Caco-2 (cell line): ENCODE measurements around the gene FRMD4B. TPM values are rescaled to one million over a fixed set of nuclear protein-coding genes. Genes with fewer than 3 reads are reported as not detected.

Experiments
- BruUV-seq: library from RNA; stranded (reverse); fragments of 400-500 nt; replicated peaks from 2 replicates; lab custom pipeline; 2021; lab: Mats Ljungman, UMichigan
- CTCF ChIA-PET: fragments of 300-600 bp; sonication (Branson Sonifier 250); formaldehyde crosslinking; loops from one replicate; lab custom pipeline; 2022; ENCODE audit warnings: antibody characterized with exemption; lab: Charles Lee
- POLR2A ChIA-PET: fragments of 300-600 bp; sonication (Branson Sonifier 250); formaldehyde crosslinking; loops from one replicate; lab custom pipeline; 2022; ENCODE audit warnings: antibody characterized with exemption; lab: Charles Lee
- DNase-seq, 2 experiments: peaks; one replicate each; pipeline versions ENCODE4 v3.0.0 to v3.0.0-alpha.2; 2020 to 2022
- H3K27me3 ChIP-seq: replicated peaks from 2 replicates; pipeline ENCODE4 v1.6.0; 2011; ENCODE audit warnings: low read length; ENCODE audit not compliant: control insufficient read depth, insufficient read depth
- H3K36me3 ChIP-seq: 2 replicates; pipeline ENCODE4 v1.5.1; 2011; ENCODE audit warnings: low read length; ENCODE audit not compliant: control insufficient read depth, insufficient read depth
- H3K4me1 ChIP-seq: fragments of 250-450 bp; sonication (Bioruptor Pico); 2 replicates; pipeline ENCODE4 v1.5.1; 2020; ENCODE audit warnings: mild to moderate bottlenecking
- H3K4me3 ChIP-seq: 2 replicates; pipeline ENCODE4 v1.5.1; 2011; ENCODE audit warnings: low read depth, mild to moderate bottlenecking, control low read depth, low read length
- H3K9me3 ChIP-seq: fragments of 250-450 bp; sonication (Bioruptor Pico); 2 replicates; pipeline ENCODE4 v1.5.1; 2020; ENCODE audit warnings: mild to moderate bottlenecking, moderate library complexity
- H3K27ac Mint-ChIP-seq: one replicate; pipeline ENCODE4 v1.8.0; 2022; ENCODE audit warnings: mixed read lengths; ENCODE audit not compliant: unreplicated experiment
- H3K27me3 Mint-ChIP-seq: one replicate; pipeline ENCODE4 v1.8.0; 2022; ENCODE audit warnings: mixed read lengths; ENCODE audit not compliant: insufficient read depth, unreplicated experiment
- H3K36me3 Mint-ChIP-seq: one replicate; pipeline ENCODE4 v1.8.0; 2022; ENCODE audit warnings: mild to moderate bottlenecking, mixed read lengths; ENCODE audit not compliant: insufficient read depth, unreplicated experiment
- H3K4me1 Mint-ChIP-seq: one replicate; pipeline ENCODE4 v1.8.0; 2022; ENCODE audit warnings: low read depth, mixed read lengths; ENCODE audit not compliant: unreplicated experiment
- H3K4me3 Mint-ChIP-seq: one replicate; pipeline ENCODE4 v1.8.0; 2022; ENCODE audit warnings: mild to moderate bottlenecking, moderate library complexity, mixed read lengths; ENCODE audit not compliant: unreplicated experiment
- H3K9me3 Mint-ChIP-seq: one replicate; pipeline ENCODE4 v1.8.0; 2022; ENCODE audit warnings: mixed read lengths; ENCODE audit not compliant: unreplicated experiment
- intact Hi-C: fragments of 100-400 bp; cut with micrococcal nuclease; formaldehyde crosslinking; loops from one replicate; pipeline ENCODE4 v1.10.0; 2022; ENCODE audit not compliant: unreplicated experiment
- total RNA-seq: library from RNA; stranded (reverse); gene quantifications from 2 replicates; pipeline ENCODE4 v1.2.3, GENCODE V29; 2022
- TF ChIP-seq, protein P1 (sequence below), 2 experiments: fragments of 200-600 bp in 1 of 2; IDR thresholded peaks; 1 replicate in 1 of 2; 2 replicates in 1 of 2; pipeline versions ENCODE4 v1.5.1 to v1.8.0; 2011 to 2022; ENCODE audit warnings: antibody characterized with exemption in 1 of 2, control low read depth in 1 of 2, inconsistent platforms in 1 of 2, low read depth in 1 of 2, low read length in 1 of 2, mild to moderate bottlenecking in 1 of 2, moderate library complexity in 1 of 2; ENCODE audit not compliant: insufficient read depth in 1 of 2, severe bottlenecking in 1 of 2, unreplicated experiment in 1 of 2

FRMD4B gene
- total RNA-seq, 1 experiment from 2014 or later = 47.5 TPM

DNA sequence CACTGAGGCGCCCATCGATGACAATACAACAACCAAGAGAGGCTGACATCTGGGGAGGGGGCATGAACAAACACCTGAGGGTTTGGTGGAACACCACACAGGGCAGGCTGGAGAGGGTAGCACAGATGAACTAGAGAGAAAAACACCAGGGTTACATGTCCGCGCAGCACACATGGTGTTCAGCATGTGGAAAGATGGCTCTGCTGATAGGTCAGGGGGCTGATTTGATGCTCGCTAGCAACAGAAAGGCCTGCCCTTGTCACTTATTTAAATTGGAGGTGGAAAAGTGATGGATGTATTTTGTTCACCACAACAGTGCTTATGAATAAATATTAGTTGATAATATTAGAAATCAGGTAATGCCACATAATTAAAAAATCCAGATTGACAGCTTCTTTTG lies 67.5 kb downstream of the FRMD4B start:
- TF ChIP-seq, protein P1, sequence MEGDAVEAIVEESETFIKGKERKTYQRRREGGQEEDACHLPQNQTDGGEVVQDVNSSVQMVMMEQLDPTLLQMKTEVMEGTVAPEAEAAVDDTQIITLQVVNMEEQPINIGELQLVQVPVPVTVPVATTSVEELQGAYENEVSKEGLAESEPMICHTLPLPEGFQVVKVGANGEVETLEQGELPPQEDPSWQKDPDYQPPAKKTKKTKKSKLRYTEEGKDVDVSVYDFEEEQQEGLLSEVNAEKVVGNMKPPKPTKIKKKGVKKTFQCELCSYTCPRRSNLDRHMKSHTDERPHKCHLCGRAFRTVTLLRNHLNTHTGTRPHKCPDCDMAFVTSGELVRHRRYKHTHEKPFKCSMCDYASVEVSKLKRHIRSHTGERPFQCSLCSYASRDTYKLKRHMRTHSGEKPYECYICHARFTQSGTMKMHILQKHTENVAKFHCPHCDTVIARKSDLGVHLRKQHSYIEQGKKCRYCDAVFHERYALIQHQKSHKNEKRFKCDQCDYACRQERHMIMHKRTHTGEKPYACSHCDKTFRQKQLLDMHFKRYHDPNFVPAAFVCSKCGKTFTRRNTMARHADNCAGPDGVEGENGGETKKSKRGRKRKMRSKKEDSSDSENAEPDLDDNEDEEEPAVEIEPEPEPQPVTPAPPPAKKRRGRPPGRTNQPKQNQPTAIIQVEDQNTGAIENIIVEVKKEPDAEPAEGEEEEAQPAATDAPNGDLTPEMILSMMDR (IDR thresholded peaks at IDR 0.05; ENCODE audit: insufficient read depth in 1 of 2, low read depth in 1 of 2, low read length in 1 of 2, severe bottlenecking in 1 of 2, unreplicated experiment in 1 of 2) = no peak
- no peak overlapping the region for H3K4me3 Mint-ChIP-seq
- POLR2A ChIA-PET = no interaction called here
- peaks cover 17% of the 10 kb centered on the region for H3K4me1 ChIP-seq
- no TSS peak for BruUV-seq
- H3K4me3 ChIP-seq = no peak overlapping the region
- no peaks in the 10 kb centered on the region for H3K36me3 Mint-ChIP-seq
- intact Hi-C loops = no loop called here
- no peaks in the 10 kb centered on the region for H3K36me3 ChIP-seq
- no peak overlapping the region for H3K27ac Mint-ChIP-seq
- no peaks in the 10 kb centered on the region for H3K27me3 ChIP-seq
- no peak for DNase-seq
- H3K4me1 Mint-ChIP-seq = peaks cover 11% of the 10 kb centered on the region
- H3K9me3 ChIP-seq = no peaks in the 10 kb centered on the region
- H3K27me3 Mint-ChIP-seq = no peaks in the 10 kb centered on the region
- H3K9me3 Mint-ChIP-seq = no peaks in the 10 kb centered on the region
- CTCF ChIA-PET = interaction anchor here (0.6 kb wide), 1 partner anchor 9 kb away, joined by 3 read pairs; no protein-coding TSS in a partner anchor

DNA sequence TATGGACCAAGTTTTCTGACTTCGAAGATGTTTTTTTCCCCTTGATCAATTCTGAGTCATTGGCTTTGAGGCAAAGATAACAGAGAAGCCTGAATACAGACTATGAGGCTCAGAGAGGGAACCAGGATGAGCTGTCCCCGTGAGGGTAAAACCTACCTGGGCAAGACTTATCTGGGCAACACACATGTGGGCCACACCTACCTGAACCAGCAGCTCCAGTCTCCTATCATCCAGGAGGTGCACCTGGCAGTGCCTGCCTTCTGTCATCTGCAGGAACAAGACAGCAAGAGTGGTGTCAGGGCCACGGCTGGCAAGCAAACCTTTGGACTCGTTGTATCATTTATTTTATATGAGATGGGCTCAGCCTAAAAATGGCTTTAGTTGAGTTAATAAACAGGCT lies 72.6 kb downstream of the FRMD4B start:
- Mint-ChIP-seq H3K27me3 (no peaks in the 10 kb centered on the region), H3K27ac (no peak overlapping the region), H3K4me3 (no peak overlapping the region), H3K4me1 (no peaks in the 10 kb centered on the region), H3K9me3 (peaks cover 5% of the 10 kb centered on the region), H3K36me3 (no peaks in the 10 kb centered on the region)
- no peaks in the 10 kb centered on the region for H3K4me1 ChIP-seq
- ChIA-PET CTCF (no interaction called here), POLR2A (no interaction called here)
- no peak for DNase-seq
- peaks cover 7% of the 10 kb centered on the region for H3K9me3 ChIP-seq
- BruUV-seq = no TSS peak
- H3K36me3 ChIP-seq = no peaks in the 10 kb centered on the region
- TF ChIP-seq, protein P1 (IDR thresholded peaks at IDR 0.05; ENCODE audit: insufficient read depth in 1 of 2, low read depth in 1 of 2, low read length in 1 of 2, severe bottlenecking in 1 of 2, unreplicated experiment in 1 of 2) = no peak
- intact Hi-C loops = no loop called here
- no peaks in the 10 kb centered on the region for H3K27me3 ChIP-seq
- no peak overlapping the region for H3K4me3 ChIP-seq

DNA sequence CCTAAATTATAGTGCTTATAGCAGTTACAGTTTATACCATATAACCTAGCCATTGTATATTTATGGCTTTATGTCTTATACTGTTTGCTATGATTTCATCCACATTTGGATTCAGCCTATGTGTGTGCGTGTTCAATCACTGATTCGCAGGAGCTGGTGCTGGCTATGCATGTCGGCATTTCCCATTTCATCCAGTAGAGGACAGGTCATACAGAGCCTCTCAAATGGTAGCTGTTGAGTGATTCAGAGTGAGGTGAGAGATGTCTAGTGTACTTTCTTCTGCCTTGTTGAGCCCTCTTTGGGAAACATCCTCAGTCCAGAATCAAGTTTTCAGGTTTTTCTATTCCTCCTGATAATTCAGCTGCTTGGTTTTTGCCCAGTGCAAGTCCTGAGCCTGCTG lies 76.1 kb downstream of the FRMD4B start:
- Mint-ChIP-seq H3K27me3 (no peaks in the 10 kb centered on the region), H3K4me3 (no peak overlapping the region), H3K27ac (no peak overlapping the region), H3K4me1 (peaks cover 11% of the 10 kb centered on the region), H3K36me3 (no peaks in the 10 kb centered on the region), H3K9me3 (peaks cover 14% of the 10 kb centered on the region)
- Histone ChIP-seq H3K27me3 (no peaks in the 10 kb centered on the region), H3K36me3 (no peaks in the 10 kb centered on the region), H3K4me1 (peaks cover 11% of the 10 kb centered on the region), H3K9me3 (peaks cover 13% of the 10 kb centered on the region), H3K4me3 (no peak overlapping the region)
- no peak for DNase-seq
- POLR2A ChIA-PET = no interaction called here
- intact Hi-C loops = loop anchor here (1.0 kb wide), 1 partner anchor 100 kb away; no protein-coding TSS in a partner anchor
- CTCF ChIA-PET = interaction anchor here (0.6 to 1.4 kb wide), 5 partner anchors 12 to 474 kb away, joined by 3 to 8 read pairs (median 4); partner anchors contain the start of gene FRMD4B
- no TSS peak for BruUV-seq
- TF ChIP-seq, protein P1 (IDR thresholded peaks at IDR 0.05; ENCODE audit: insufficient read depth in 1 of 2, low read depth in 1 of 2, low read length in 1 of 2, severe bottlenecking in 1 of 2, unreplicated experiment in 1 of 2) = peak in 1 of 2 experiments; percentile 45
